Astrocyte of the cerebellum (primary cell): ENCODE data around the gene RAET1L.
"Not testable (repeated sequence)": the region's sequence is repeated elsewhere in the genome, so short reads cannot be mapped to it uniquely, and the experiment has no call there.

Experiments used
- DNase-seq: peaks from one replicate; pipeline ENCODE4 v3.0.0-alpha.2; 2011; ENCODE audit warnings: low read depth
- H3K4me3 ChIP-seq: 2 replicates; pipeline ENCODE4 v1.5.1; 2011; ENCODE audit warnings: mild to moderate bottlenecking, low read depth, low read length, moderate library complexity
- CTCF ChIP-seq: IDR thresholded peaks from 2 replicates; pipeline ENCODE4 v1.5.1; 2012; ENCODE audit warnings: low read length, low read depth, moderate library complexity, mild to moderate bottlenecking; ENCODE audit errors: missing control alignments
- in situ Hi-C: cut with HindIII; loops from 2 replicates; pipeline ENCODE4 v1.10.0; 2017; ENCODE audit warnings: low sequenced_read_pairs

RAET1L gene

DNA sequence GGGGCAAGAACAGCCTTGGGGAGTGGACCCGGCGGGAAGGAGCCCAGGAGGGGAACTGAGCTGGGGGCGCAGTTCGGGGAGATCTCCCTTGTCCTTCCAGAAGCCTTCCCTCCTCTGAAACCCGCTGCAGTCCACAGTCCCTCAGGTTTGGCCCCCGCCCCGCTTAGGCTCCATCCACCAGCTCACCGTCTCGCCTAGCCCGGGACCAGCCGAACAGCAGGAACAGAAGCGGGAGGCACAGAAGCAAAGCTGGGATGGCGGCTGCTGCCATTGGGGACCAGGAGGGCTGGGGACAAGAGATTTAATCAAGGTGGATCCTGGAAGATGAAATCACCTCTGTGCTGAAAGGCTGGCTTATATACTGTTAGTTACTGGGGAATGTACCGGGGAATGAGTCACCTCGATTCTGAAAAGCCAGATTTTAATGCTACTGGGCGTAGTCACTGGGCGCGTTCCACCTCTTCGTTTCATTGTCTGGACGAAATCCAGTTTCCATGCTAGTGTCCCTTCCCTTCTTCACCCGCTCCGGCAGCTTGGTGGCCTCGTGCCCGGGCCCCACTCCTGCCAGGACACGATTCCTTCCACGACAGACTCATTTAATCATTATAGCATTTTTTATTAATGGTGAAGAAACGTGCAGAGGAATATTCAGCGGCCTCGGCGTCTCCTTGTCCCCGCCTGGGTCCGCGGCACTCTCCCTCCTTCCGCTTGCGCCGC lies at the start of gene RAET1L:
Gene RAET1L (minus strand): TSS at position 332 of the 717 bp plus-strand sequence. CDS start 61 bp downstream, at position 271.
- no peak for DNase-seq
- TF ChIP-seq CTCF, result no peak
- H3K4me3 ChIP-seq, result peak within 1 kb of the TSS; percentile 32
- in situ Hi-C loops, result no loop called here

DNA sequence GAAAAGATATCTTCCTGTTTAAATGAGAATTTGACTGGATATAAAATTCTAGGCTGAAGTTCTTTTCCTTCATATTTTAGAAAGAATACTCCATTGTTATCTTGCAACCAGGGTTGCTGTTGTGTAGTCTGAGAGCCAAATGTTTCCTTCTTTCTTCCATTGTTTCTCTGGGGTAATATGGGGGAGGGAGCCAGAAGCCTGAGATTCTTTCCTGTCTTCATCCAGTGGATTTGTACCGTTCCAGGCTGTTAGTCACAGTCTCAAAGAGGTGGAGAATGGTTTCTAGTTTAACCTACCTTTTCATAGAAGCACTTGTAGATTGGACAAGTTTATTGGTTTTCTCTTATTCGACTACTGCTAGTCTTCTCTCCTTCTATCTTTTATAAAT lies 49.7 kb upstream of the RAET1L start:
- TF ChIP-seq CTCF, result no peak
- DNase-seq, result no peak
- no peak overlapping the region for H3K4me3 ChIP-seq
- in situ Hi-C loops, result no loop called here

GRCh38 chr6:150074396-150075033 lies 49.2 kb upstream of the RAET1L start:
- H3K4me3 ChIP-seq, in situ Hi-C loops, DNase-seq: not testable (repeated sequence)

DNA sequence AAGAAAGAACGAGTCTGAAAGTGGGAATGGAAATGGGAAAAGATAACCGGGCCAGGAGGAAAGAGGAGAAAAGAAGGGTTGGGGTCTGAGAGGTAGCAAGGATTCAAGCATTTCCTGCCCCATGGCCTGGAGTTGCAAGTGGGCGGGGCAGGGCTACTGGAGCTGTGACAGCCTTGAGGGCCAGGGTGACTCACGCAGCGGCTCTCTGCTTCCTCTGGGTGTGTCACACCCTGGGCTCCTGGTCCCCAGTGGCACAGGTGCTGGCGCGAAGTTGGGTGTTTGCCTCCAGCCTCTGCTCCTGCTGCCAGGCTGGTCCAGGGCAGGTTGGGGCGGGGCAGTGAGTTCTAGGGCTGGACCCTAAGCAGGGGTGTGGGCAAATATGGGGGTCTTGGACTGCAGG lies 46.9 kb upstream of the RAET1L start:
- TF ChIP-seq CTCF, result no peak
- DNase-seq, result no peak
- in situ Hi-C loops, result no loop called here
- H3K4me3 ChIP-seq, result no peak overlapping the region

DNA sequence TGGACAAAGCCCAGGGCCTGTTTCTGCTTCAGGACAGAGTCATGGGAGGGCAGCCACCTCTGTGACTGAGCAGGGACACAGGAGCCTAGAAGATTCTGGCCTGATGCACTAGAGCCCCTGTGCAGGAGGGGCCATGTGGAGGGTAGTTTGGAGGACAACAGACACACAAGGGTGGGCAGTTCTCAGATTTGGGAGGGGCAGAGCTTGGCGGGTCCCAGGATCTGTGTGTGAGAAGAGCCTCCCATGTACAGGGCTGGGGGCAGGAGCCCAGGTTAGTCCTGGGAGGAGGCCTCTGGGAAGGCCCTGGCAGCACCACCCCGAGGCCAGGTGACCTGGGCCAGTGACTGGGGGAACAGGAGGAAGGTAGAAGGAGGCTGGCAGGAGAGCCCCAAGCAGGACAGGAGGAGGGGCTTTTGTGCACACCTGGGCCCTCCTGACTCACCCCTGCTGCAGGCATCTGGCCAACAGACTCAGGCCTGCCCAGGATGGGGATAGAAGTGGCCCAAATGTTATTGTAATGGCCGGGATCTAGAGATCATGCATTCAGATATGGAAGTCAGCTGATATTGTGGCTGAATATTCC lies 45.0 kb upstream of the RAET1L start:
- H3K4me3 ChIP-seq, result no peak overlapping the region
- in situ Hi-C loops, result no loop called here
- DNase-seq, result no peak
- no peak for TF ChIP-seq CTCF

- peak overlapping the region; percentile 80 for H3K4me3 ChIP-seq
- no peak for DNase-seq
- in situ Hi-C loops, result no loop called here
- no peak for TF ChIP-seq CTCF
Observed at GRCh38 chr6:150069706-150070105, 44.4 kb upstream of the RAET1L start.
